Endometrial microvascular endothelial cells (primary cell): ENCODE results near the gene EHHADH. TPM values are rescaled to one million over a fixed set of nuclear protein-coding genes. Genes with fewer than 3 reads are reported as not detected.
"Not testable (repeated sequence)": the region's sequence is repeated elsewhere in the genome, so short reads cannot be mapped to it uniquely, and the experiment has no call there.

Experiments
- in situ Hi-C: cut with HindIII; loops from 2 replicates; pipeline ENCODE4 v1.10.0; 2017; ENCODE audit warnings: low sequenced_read_pairs, low pct_unique_long_range_greater_than_20kb; ENCODE audit errors: inconsistent ontology term
- total RNA-seq: library from RNA; depleted of rRNA; stranded (reverse); fragments of >200 nt; gene quantifications from one replicate; pipeline ENCODE4 v1.2.3, GENCODE V29; 2015; ENCODE audit errors: inconsistent ontology term

EHHADH gene
- total RNA-seq, 1 donor from 2014 or later: 17.9 TPM

DNA sequence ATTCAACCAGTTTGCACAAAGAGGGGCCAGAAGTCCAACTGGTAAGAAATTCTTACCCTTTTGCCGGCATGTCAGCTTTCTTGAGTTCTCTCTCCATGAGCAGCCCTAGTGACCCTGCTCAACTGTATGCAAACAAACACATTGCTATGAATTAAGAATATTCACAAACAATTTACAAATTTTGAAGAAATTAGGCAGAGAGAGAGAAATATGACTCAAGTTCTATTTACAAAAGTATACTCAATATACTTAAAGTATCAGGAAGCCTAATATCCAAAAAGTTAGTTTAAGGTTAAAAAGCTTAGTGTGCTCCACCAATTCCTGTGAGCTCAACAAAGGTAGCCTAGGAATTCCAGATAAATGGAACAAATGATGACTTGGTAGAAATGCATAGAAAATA, 3.5 kb upstream of the EHHADH start:
- in situ Hi-C loops: no loop called here

DNA sequence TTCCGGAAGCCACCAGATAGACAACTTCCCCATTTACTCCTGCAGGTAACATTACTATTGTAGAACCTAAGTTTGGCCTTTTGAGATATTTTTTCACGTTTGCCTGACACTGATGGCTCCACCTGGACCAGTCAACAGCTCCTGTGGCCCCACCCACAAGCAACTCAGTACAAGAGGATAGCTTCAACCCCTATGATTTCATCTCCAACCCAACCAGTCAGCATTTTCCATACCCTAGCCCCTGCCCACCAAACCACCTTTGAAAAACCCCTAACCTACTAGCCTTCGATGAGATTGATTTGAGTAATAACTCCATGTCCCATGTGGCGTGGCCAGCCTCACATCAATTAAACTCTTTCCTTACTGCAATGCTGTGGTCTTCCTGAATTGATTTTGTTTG, 950 bp upstream of the EHHADH start:
- in situ Hi-C loops: no loop called here

DNA sequence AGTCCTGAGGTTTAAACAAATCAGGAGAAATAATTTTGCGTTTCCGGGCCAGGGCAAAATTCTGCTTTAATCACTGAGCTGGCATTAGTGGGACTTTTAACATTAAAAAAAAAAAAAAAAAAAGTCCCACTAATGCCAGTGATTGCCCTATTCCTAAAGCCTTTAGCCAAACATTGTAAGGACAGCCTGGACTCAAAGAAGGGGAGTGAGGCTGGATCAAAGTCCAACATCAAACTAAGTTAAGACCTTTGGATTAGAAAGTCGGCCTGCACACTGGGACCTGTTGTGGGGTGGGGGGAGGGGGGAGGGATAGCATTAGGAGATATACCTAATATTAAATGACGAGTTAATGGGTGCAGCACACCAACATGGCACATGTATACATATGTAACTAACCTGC, 716 bp downstream of the EHHADH start:
- in situ Hi-C loops: not testable (repeated sequence)

DNA sequence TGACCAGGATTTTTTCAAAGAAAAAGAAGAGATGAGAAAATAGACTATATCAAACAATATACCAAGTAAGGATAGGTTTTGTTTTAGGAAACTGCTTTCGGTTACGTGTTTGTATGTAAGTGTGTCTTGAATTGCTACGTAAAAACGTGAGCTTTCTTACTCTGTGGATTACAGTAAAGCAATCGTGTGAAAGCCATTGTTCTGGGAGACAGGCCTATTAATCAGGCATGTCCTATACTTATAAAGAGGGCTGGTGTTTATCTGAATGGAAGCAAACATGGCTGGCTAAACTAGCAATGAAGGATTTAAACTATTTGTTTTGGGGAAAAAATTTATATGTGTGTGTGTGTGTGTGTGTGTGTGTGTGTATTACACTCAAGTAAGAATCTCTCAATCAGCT, 2.6 kb downstream of the EHHADH start:
- in situ Hi-C loops: no loop called here

DNA sequence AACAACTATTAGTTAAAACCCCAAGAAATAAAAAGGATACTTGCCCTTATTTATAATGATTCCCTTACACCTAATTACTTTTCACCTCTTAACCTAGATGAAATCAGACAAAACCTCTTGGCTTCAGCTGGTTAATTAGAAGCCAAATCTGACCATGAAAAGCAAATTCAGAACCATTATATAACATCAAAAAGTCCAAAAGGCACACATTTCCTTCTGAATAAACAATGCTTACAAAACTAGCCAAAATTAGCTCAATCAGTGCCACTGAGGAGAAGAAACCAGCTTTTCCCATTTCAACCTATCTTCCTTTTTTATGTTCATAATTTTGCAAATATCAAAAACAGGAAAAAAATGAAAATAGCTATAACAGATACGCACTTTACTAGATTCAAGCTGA, 3.2 kb downstream of the EHHADH start:
- in situ Hi-C loops: no loop called here

DNA sequence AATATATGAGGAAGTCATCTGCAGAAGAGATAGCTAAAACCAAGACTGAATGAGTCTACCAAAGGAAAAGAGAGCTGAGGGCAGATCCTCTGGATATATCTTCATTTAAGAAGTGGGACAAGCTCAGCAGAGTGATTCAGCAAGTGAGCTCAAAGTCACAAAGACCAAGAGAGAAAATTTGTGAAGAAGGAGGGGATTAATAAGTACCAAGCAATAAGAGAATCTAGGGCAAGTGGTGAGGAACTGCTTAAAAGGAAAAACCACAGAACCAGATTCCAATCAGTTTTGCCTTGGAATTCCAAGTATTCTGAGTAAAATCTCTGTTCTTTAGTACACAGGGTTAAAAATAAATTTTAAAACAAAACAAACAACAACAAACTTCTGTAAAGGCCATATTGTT, 3.6 kb downstream of the EHHADH start:
- in situ Hi-C loops: no loop called here

DNA sequence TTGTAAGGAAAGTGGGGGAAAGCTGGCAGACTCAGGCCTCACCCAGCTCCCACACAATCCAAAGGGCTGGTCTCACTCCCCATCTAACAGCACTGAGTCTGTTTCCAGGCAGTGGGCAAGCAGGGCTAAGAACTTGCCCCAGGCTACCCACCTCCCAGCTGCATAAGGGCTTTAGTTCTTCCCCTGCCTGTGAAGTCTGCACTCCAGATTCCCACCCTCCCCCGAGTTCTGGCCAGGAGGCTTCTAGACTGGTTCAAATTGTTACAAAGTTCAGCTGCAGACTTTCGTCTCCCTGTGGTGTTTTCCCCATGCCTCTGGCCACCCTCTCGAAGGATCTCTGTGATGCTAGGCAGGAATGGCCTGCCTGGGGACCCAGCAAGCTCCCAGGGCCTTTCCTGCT, 11.2 kb downstream of the EHHADH start:
- in situ Hi-C loops: no loop called here

DNA sequence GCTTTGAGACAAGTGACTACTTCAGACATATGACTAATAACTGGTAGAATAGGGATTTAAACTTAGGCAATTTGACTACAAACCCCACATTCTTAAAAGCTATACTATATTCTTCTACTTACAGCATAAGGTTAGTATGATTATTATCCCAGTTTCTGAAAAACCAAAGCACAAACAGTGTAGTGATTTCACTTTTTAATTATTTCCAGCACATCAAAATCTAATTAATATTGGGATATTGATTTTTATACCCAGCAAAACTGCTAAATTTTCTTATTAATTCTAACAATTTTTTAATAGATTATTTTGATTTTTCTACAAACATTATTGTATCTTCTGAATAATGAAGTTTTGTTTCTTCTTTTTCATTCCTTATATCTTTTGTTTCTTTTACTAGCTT, 16.9 kb downstream of the EHHADH start:
- in situ Hi-C loops: no loop called here

DNA sequence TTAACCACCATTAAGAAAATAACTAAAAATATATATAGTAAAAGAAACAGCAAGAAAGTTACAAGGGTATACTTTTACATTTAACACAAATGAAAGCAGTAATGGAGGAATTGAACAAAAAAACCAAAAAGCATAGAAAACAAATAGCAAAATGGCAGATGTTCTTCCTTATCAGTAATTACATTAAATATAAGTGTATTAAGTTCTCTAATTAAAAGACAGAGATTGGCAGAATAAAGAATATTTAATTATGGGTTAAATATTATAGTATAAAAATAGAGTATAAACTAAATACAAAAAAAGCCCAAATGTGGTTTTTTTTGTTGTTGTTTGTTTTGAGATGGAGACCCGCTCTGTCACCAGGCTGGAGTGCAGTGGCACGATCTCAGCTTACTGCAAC, 20.5 kb downstream of the EHHADH start:
- in situ Hi-C loops: no loop called here

DNA sequence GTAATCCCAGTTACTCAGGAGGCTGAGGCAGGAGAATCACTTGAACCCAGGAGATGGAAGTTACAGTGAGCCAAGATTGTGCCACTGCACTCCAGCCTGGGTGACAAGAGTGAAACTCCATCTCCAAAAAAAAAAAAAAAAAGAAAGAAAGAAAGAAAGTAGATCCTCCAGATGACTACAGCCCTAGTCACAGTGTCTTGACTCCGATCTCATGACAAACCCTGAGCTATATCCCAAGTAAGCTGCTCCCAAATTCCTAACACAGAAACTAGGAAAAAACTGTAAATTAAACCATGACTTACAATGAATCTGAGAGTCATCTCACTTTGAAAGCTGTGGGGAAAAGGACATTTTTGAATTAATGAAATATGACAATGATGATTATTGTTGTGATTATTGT, 27.3 kb downstream of the EHHADH start:
- in situ Hi-C loops: not testable (repeated sequence)

DNA sequence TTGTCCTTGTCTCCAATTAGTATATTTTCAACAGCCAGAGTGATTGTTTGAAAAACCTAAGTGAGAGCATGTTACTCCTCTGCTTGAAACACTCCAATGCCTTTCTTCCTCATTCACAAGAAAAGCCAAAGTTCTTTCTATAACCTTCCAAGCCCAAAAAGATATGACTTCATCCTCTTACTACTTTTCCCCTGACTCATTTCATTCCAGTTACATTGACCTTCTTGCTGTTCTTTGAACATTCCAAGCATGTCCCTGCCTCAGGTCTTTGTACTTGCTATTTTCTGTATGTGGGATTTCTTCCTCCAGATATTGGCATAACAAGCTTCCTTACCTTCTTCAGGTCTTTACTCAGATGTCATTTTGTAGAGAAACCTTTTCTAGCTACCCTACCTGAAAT, 28.3 kb downstream of the EHHADH start:
- in situ Hi-C loops: no loop called here

DNA sequence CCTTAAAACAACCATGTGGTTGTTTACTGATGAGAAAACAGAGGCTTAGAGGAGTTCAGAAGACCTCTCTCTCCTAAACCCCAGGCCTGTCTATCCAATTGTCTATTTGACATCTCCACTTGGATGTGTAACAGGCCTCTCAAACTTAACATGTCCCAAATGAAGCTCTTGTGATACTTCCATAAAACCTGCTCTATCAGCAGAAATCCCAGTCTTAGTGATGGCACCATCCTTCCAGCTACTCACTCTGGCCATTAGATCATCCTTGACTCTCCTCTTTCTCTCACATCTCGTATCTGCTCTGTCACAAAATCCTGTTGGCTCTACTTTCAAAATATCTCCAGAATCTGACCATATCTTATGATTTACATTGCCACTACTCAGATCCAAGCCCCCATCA, 28.8 kb downstream of the EHHADH start:
- in situ Hi-C loops: no loop called here

DNA sequence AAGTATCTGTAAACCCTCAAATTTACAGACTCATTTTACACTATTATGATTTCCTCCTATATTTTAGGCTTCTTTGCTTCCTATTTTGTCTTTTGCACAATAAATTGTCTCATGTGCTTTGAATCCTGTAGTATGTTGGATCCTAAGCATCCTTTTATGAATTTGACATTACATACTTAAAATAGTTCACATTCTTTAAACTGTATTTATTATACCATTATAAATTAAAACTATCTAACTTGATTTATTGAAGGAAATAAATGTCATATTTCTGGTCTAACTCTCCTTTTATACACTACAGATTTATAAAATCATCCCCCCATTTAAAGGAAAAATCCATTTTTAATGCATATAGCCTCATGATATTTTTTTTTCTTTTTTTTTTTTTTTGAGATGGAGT, 32.6 kb downstream of the EHHADH start:
- in situ Hi-C loops: no loop called here

DNA sequence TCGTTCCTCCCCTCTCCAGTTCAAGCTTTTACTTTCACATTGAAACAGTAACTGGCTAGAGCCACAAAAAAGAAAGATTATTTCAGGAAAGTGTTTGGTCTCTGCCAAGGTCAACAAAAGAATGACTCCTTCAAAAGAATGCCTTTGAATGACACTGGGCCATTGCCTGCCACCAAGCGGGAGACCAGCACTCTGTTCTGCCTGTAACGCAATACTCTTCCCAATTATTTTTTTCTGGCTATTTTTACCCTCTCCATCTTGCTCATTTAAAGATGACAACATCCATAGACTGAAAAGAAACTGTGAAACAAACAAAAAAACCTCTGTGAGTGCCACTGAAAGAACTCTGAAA, 37.3 kb downstream of the EHHADH start:
- in situ Hi-C loops: no loop called here

DNA sequence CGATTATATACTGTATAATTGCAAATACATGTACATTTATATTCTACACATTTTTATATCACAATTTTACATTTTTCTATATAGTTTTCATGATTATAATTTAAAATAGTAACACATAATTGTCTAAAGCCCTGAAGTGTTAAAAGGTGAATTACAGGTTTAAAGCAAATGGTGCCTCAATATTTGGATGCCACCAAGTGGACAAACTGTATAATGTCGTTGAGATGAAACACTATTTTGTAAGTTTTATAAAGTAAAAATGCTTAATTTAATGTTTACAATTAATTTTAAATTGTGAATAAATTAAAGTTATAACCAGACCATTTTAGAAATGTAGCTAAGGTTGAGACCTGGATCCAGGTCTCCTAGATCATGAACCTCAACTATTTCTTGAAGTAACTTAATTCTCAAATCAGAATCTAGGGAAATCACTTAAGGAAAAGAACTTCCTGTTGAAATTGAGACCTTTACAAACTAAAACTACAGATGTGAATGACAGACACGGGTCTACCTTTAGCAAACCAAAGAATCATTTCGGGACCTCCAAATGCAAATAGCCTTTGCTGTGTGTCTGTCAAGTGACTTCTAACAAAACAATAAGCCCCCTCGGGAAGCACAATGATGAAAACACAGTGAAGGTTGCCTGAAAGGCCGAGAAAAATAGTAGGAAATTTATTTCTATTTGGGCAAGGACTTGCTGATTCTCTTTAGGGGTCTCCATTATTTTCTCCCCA, 37.8 kb downstream of the EHHADH start:
- in situ Hi-C loops: no loop called here

DNA sequence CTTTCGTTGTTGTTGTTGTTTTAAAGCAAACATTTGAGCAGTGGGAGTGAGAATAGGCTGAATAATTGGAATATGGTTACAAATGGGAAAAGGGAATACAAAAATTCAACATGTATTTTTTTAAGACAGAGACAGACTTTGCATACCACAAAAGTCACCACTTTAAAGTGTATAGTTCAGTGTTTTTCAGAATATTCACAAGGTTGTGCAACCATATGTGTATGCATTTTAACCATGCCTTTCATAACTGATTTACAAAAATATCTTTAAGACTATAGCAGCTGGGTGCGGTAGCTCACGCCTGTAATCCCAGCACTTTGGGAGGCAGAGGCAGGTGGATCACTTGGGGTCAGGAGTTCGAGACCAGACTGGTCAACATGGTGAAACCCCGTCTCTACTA, 41.3 kb downstream of the EHHADH start:
- in situ Hi-C loops: no loop called here

DNA sequence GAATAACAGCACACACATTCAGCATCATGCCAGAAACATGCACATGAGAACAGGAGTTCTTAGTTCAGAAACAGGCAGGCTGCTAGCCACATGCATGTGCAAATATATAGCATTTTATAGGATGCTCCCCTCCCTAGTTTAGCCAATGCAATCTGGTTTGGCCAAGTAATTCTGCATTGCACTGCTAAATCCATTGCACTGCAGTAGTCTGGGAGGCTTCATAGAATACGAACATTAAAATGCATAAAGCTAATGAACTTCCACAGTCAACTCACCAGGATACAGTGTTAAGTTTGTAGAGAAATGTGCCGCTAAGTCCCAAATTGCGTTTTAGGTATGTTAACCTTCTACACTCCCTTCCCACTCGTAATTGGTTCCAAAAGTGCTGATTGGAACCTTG, 41.8 kb downstream of the EHHADH start:
- in situ Hi-C loops: no loop called here

DNA sequence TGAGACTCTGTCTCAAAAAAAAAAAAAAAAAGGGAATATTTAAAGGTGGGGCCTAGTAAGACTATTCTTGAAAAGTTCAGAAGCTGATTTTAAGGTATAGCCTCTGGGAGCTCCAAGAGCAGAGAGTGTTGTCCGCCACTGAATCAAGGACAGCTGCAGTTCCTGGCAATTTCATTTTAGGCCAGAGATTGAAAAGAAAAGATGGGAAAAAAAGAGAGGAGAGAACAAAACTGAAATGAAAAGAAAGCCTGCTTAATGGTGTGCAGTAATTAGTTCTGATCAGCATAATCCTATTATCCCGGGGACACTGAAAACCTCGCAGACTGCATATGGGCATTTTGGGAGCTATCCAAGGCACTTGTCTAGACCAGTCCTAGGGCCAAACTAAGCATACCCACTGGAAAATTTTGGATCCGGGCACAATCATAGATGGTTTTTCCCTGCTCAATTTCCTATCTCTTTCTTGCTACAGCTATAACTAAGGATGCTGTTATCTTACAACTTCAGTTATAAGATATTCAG, 43.2 kb downstream of the EHHADH start:
- in situ Hi-C loops: no loop called here

DNA sequence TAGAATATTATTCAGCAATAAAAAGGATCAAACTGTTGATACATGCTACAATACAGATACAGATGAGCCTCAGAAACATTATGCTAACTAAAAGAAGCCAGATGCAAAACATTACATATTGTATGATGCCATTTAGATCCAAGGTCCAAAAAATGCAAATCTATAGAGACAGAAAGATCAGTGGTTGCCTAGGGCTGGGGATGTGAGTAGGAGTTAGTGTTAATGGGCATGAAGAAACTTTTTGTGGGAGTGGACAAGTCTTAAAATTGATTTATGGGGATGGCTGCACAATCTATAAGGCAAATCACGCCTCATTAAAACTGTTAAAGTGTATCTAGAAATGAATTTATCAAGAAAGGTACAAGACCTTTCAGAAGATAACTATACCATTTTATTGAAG, 45.0 kb downstream of the EHHADH start:
- in situ Hi-C loops: no loop called here

DNA sequence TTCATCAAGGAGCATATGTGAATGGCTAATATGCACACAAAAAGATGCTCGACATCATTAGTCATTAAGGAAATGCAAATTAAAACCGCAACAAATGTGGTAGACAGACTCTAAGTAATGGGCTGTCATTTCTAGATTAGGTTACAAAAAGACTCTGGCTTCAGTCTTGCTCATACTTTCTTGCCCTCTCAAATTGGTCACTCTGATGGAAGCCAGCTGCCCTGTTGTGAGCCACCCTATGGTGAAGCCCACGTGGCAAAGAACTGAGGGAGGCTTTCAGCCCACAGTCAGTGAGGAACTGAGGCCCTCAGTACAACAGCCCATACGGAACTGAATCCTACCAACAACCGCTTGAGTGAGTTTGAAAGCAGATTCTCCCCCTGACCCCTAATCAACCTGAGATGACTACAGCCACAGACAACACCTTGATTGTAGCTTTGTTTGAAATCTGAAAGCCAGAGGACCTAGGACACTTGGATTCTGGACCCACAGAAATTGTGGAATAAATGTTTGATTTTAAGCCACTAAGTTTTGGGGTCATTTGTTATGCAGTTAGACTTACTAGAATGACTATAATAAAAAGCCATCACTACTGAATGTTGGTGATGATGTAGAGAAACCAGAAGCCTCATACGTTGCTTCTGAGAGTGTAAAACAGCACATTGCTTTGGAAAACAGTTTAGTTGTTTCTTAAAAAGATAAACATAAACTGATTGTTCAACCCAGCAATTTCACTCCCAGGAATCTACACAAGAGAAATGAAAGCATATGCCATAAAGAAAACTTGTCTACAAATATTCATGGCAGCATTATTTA, 45.7 kb downstream of the EHHADH start:
- in situ Hi-C loops: no loop called here
